Muscle of leg (tissue), 11 donors: ENCODE data around the gene ZNF521. TPM values are rescaled to one million over a fixed set of nuclear protein-coding genes. Genes with fewer than 3 reads are reported as not detected.

ENCODE experiments used
- DNase-seq: peaks from one replicate; pipeline ENCODE4 v3.0.0; 2013
- H3K27ac ChIP-seq: one replicate; pipeline ENCODE4 v1.5.1; 2013; ENCODE audit warnings: mild to moderate bottlenecking, low read length, control low read depth
- H3K27me3 ChIP-seq: one replicate; pipeline ENCODE4 v1.6.1; 2013; ENCODE audit warnings: low read length; ENCODE audit not compliant: control insufficient read depth, insufficient read depth
- H3K36me3 ChIP-seq: one replicate; pipeline ENCODE4 v1.6.1; 2013; ENCODE audit warnings: low read length; ENCODE audit not compliant: control insufficient read depth, insufficient read depth
- H3K4me1 ChIP-seq: one replicate; pipeline ENCODE4 v1.6.1; 2013; ENCODE audit warnings: low read length; ENCODE audit not compliant: control insufficient read depth, insufficient read depth
- H3K4me3 ChIP-seq: one replicate; pipeline ENCODE4 v1.5.1; 2013; ENCODE audit warnings: low read length, control low read depth
- H3K9me3 ChIP-seq: replicated peaks from 2 replicates; pipeline ENCODE4 v1.6.1; 2013; ENCODE audit warnings: low read depth, low read length; ENCODE audit not compliant: control insufficient read depth
- WGBS: methylation state at CpG from one replicate; pipeline ENCODE4 v1.1.5; 2013; ENCODE audit warnings: missing lambda C conversion rate; ENCODE audit not compliant: insufficient coverage; 5-methylcytosine and 5-hydroxymethylcytosine counted together
- polyA plus RNA-seq, 8 donors: library from polyadenylated mRNA; unstranded; fragments of 120-200 nt; gene quantifications; one replicate each; pipeline versions ENCODE4 v1.2.1 to v1.2.3, GENCODE V29; 2013; ENCODE audit warnings: inconsistent platforms in 1 of 8, low replicate concordance in 1 of 8; ENCODE audit not compliant: insufficient read length in 8 of 8, insufficient read depth in 1 of 8
- total RNA-seq: library from RNA; stranded (reverse); fragments of 120-200 nt; gene quantifications from one replicate; pipeline ENCODE4 v1.2.4, GENCODE V29; 2013

Gene ZNF521
- total and polyA plus RNA-seq, 9 donors, result 29.6 to 67.1 (median 46.1) TPM

GRCh38 chr18:25240420-25240770 lies 111.6 kb downstream of the ZNF521 start:
- Histone ChIP-seq H3K4me1 (peaks cover 3% of the 10 kb centered on the region), H3K4me3 (no peak overlapping the region), H3K27me3 (no peaks in the 10 kb centered on the region), H3K36me3 (peaks cover 2% of the 10 kb centered on the region), H3K9me3 (no peaks in the 10 kb centered on the region), H3K27ac (no peak overlapping the region)
- no peak for DNase-seq
- WGBS, result 82% methylated on average over 5 of the region's 5 CpGs

GRCh38 chr18:25239581-25240419 lies 112.2 kb downstream of the ZNF521 start:
- peaks cover 2% of the 10 kb centered on the region for H3K36me3 ChIP-seq
- 33% methylated on average over 1 of the region's 5 CpGs for WGBS
- peak; percentile 27 for DNase-seq
- H3K4me3 ChIP-seq, result no peak overlapping the region
- H3K27me3 ChIP-seq, result no peaks in the 10 kb centered on the region
- peak overlapping the region; percentile 21 for H3K27ac ChIP-seq
- no peaks in the 10 kb centered on the region for H3K9me3 ChIP-seq
- peaks cover 3% of the 10 kb centered on the region for H3K4me1 ChIP-seq

- peaks cover 3% of the 10 kb centered on the region for H3K4me1 ChIP-seq
- peaks cover 2% of the 10 kb centered on the region for H3K36me3 ChIP-seq
- peak overlapping the region; percentile 21 for H3K27ac ChIP-seq
- H3K9me3 ChIP-seq, result no peaks in the 10 kb centered on the region
- H3K4me3 ChIP-seq, result no peak overlapping the region
- DNase-seq, result no peak
- H3K27me3 ChIP-seq, result no peaks in the 10 kb centered on the region
- WGBS, result no CpG with 5 or more reads among the region's 3 CpGs
These were observed 112.8 kb downstream of the ZNF521 start for GRCh38 chr18:25239151-25239550.

- H3K9me3 ChIP-seq, result no peaks in the 10 kb centered on the region
- no peak overlapping the region for H3K4me3 ChIP-seq
- no peak for DNase-seq
- H3K27me3 ChIP-seq, result no peaks in the 10 kb centered on the region
- WGBS, result no CpG with 5 or more reads among the region's 3 CpGs
- no peak overlapping the region for H3K27ac ChIP-seq
- peaks cover 2% of the 10 kb centered on the region for H3K36me3 ChIP-seq
- peaks cover 3% of the 10 kb centered on the region for H3K4me1 ChIP-seq
These were observed 114.2 kb downstream of the ZNF521 start for GRCh38 chr18:25237571-25238267.

- no peak for DNase-seq
- Histone ChIP-seq H3K36me3 (peaks cover 2% of the 10 kb centered on the region), H3K4me3 (no peak overlapping the region), H3K27ac (no peak overlapping the region), H3K4me1 (peaks cover 3% of the 10 kb centered on the region), H3K9me3 (no peaks in the 10 kb centered on the region), H3K27me3 (no peaks in the 10 kb centered on the region)
- no CpG with 5 or more reads among the region's 1 CpG for WGBS
These were observed 115.2 kb downstream of the ZNF521 start for GRCh38 chr18:25236736-25237135.

- no peak overlapping the region for H3K4me3 ChIP-seq
- H3K36me3 ChIP-seq, result peaks cover under 1% of the 10 kb centered on the region
- no peaks in the 10 kb centered on the region for H3K9me3 ChIP-seq
- 87% methylated on average over 3 of the region's 9 CpGs for WGBS
- H3K27ac ChIP-seq, result no peak overlapping the region
- peaks cover 13% of the 10 kb centered on the region for H3K4me1 ChIP-seq
- peak; percentile 48 for DNase-seq
- H3K27me3 ChIP-seq, result no peaks in the 10 kb centered on the region
These were observed 116.4 kb downstream of the ZNF521 start for GRCh38 chr18:25235401-25236042.

- Histone ChIP-seq H3K27ac (peak overlapping the region; percentile 62), H3K4me3 (no peak overlapping the region), H3K27me3 (no peaks in the 10 kb centered on the region), H3K9me3 (no peaks in the 10 kb centered on the region), H3K36me3 (no peaks in the 10 kb centered on the region), H3K4me1 (peaks cover 15% of the 10 kb centered on the region)
- DNase-seq, result no peak
- 80% methylated on average over 1 of the region's 3 CpGs for WGBS
These were observed 117.1 kb downstream of the ZNF521 start for GRCh38 chr18:25234740-25235345.

- peaks cover 15% of the 10 kb centered on the region for H3K4me1 ChIP-seq
- no peaks in the 10 kb centered on the region for H3K36me3 ChIP-seq
- H3K27ac ChIP-seq, result peak overlapping the region; percentile 62
- no peak for DNase-seq
- no peaks in the 10 kb centered on the region for H3K9me3 ChIP-seq
- WGBS, result no CpG with 5 or more reads among the region's 1 CpG
- no peak overlapping the region for H3K4me3 ChIP-seq
- no peaks in the 10 kb centered on the region for H3K27me3 ChIP-seq
These were observed 117.7 kb downstream of the ZNF521 start for GRCh38 chr18:25234322-25234639.

GRCh38 chr18:25233528-25234321 lies 118.2 kb downstream of the ZNF521 start:
- H3K4me1 ChIP-seq, result peaks cover 16% of the 10 kb centered on the region
- peak overlapping the region; percentile 62 for H3K27ac ChIP-seq
- DNase-seq, result peak; percentile 70
- no CpG with 5 or more reads among the region's 12 CpGs for WGBS
- no peaks in the 10 kb centered on the region for H3K36me3 ChIP-seq
- no peaks in the 10 kb centered on the region for H3K27me3 ChIP-seq
- H3K4me3 ChIP-seq, result no peak overlapping the region
- no peaks in the 10 kb centered on the region for H3K9me3 ChIP-seq
